Right lobe of liver (tissue), 6 donors: Measurements from ENCODE around the gene ABHD16B. TPM values are rescaled to one million over a fixed set of nuclear protein-coding genes. Genes with fewer than 3 reads are reported as not detected.
"Not testable (repeated sequence)": the region's sequence is repeated elsewhere in the genome, so short reads cannot be mapped to it uniquely, and the experiment has no call there.

Source experiments
- ATAC-seq, 4 donors: fragments of 200-7000 bp; cut with Tn5 transposase; one replicate each; pipeline ENCODE4 v1.9.1; 2020; ENCODE audit warnings: mild to moderate bottlenecking in 4 of 4, moderate library complexity in 4 of 4
- DNase-seq, 3 donors: peaks; one replicate each; pipeline ENCODE4 v3.0.0-alpha.2; 2020
- H3K27ac ChIP-seq, 3 donors: fragments of 200-600 bp; one replicate each; pipeline ENCODE4 v1.8.0; 2022
- H3K27me3 ChIP-seq, 2 donors: fragments of 200-600 bp; one replicate each; pipeline ENCODE4 v1.8.0; 2022
- H3K36me3 ChIP-seq, 4 donors: fragments of 200-600 bp; sonication (generic) in 1 of 4; one replicate each; pipeline versions ENCODE4 v1.5.1 to v1.8.0; 2017 to 2022; ENCODE audit warnings: control low read depth in 1 of 4
- H3K4me1 ChIP-seq, 4 donors: fragments of 200-600 bp; sonication (generic) in 1 of 4; one replicate each; pipeline versions ENCODE4 v1.5.1 to v1.8.0; 2017 to 2022; ENCODE audit warnings: control low read depth in 1 of 4
- H3K4me3 ChIP-seq, 3 donors: fragments of 200-600 bp; one replicate each; pipeline ENCODE4 v1.8.0; 2022
- H3K9me3 ChIP-seq, 4 donors: fragments of 200-600 bp; sonication (generic) in 1 of 4; one replicate each; pipeline versions ENCODE4 v1.5.1 to v1.8.0; 2017 to 2022; ENCODE audit warnings: control low read depth in 1 of 4
- POLR2A ChIP-seq: fragments of 450-650 bp; IDR thresholded peaks from one replicate; pipeline ENCODE4 v1.6.1; 2017; ENCODE audit warnings: antibody characterized with exemption, mild to moderate bottlenecking
- WGBS: methylation state at CpG from one replicate; pipeline ENCODE4 v1.1.6; 2018; ENCODE audit warnings: low coverage, low lambda C conversion rate; ENCODE audit not compliant: insufficient coverage; ENCODE audit errors: missing lambda C conversion rate; 5-methylcytosine and 5-hydroxymethylcytosine counted together
- intact Hi-C, 2 donors: fragments of 100-400 bp; cut with DNase I; formaldehyde crosslinking; loops; one replicate each; pipeline versions ENCODE4 v1.11.2 to v1.14.1; 2022
- total RNA-seq, 6 experiments: library from RNA; depleted of rRNA in 2 of 6; stranded (reverse); fragments of >200 nt in 2 of 6; fragmentation: NEBNext Ultra II Directional in 3 of 6; extraction: Animal tissue kit (Norgen Biotek cat#: 25700) in 3 of 6; gene quantifications; one replicate each; pipeline versions ENCODE4 v1.1.0 to v1.2.4, GENCODE V29; 2016 to 2023
- TF ChIP-seq, protein P1 (sequence below), 4 donors: fragments of 200-600 bp in 3 of 4; fragments of 450-650 bp in 1 of 4; IDR thresholded peaks; one replicate each; pipeline versions ENCODE4 v1.5.1 to v1.8.0; 2016 to 2022; ENCODE audit warnings: antibody characterized with exemption in 4 of 4, mild to moderate bottlenecking in 2 of 4
- donor health status: DM: no; HTN: yes; CAD: no.
- donor health status: DM: no; HTN: no; CAD: no.
- donor health status: DM: no; HTN: no; CAD: no.
- donor health status: DM: no; HTN: yes; CAD: no.
- donor health status: DM: no; HTN: yes; CAD: no.

The ABHD16B gene
- total RNA-seq, 6 experiments from 2014 or later = not detected

DNA sequence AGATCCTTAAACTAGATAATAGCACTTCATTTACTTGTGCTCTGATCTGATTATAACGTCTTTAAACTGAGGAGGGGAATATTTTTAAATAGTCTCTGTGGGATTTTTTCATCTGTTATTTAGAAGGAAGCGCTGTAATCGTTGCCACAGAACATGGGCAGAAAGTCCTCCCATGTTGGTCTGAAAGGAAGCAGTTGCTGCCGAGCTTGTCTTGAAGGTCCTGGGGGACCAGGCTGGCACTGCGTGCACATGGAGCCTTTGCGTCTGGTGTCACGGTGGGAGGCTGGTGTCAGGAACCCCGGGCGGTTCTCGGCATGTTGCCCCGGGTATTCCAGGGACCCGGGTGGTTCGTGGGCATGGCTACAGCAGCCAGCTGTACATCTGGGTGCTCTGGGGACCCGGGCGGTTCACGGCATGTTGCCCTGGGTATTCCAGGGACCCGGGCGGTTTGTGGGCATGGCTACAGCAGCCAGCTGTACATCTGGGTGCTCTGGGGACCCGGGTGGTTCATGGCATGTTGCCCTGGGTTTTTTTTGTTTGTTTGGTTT, 15.3 kb downstream of the ABHD16B start:
- no peak for ATAC-seq
- WGBS = 91% methylated on average over 19 of the region's 19 CpGs
- peaks cover 0 to 65% (median 18%) of the 10 kb centered on the region in 4 donors for H3K36me3 ChIP-seq

DNA sequence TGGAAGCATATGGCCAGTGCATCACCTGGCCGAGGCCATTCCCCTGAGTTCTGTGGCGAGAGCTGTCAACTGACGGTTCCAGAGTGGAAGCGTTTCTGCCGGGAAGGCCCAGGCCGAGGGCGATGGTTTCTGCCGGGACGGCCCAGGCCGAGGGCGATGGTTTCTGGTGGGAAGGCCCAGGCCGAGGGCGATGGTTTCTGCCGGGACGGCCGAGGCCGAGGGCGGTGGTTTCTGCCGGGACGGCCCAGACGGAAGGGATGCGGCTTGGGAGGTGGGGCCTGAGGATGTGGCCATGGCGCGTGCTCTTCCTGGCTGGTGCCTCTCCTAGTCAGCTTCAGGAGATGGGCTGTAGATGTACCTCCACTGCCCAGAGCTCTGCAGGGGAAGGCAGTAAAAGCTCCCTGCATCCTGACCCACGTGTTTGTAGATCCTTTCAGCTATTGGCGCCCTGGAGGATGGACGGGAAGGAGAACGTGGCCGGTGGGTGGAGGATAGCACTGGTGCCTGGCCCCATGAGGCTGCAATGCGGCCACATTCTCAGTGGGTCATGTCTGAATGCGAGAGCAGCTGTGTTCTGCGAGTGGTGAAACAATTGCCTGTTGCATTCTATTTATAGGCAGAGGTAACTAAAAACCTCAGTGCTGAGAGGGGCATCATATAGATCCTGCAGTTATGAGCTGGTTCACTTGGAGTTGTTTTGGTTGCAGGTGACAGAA, 16.6 kb downstream of the ABHD16B start:
- intact Hi-C loops = no loop called here
- Histone ChIP-seq H3K4me1 (no peaks in the 10 kb centered on the region), H3K9me3 (no peaks in the 10 kb centered on the region), H3K27ac (no peak overlapping the region), H3K4me3 (no peak overlapping the region), H3K27me3 (no peaks in the 10 kb centered on the region), H3K36me3 (peaks cover 2 to 56% (median 18%) of the 10 kb centered on the region in 4 donors)
- TF ChIP-seq POLR2A = no peak
- TF ChIP-seq, protein P1, sequence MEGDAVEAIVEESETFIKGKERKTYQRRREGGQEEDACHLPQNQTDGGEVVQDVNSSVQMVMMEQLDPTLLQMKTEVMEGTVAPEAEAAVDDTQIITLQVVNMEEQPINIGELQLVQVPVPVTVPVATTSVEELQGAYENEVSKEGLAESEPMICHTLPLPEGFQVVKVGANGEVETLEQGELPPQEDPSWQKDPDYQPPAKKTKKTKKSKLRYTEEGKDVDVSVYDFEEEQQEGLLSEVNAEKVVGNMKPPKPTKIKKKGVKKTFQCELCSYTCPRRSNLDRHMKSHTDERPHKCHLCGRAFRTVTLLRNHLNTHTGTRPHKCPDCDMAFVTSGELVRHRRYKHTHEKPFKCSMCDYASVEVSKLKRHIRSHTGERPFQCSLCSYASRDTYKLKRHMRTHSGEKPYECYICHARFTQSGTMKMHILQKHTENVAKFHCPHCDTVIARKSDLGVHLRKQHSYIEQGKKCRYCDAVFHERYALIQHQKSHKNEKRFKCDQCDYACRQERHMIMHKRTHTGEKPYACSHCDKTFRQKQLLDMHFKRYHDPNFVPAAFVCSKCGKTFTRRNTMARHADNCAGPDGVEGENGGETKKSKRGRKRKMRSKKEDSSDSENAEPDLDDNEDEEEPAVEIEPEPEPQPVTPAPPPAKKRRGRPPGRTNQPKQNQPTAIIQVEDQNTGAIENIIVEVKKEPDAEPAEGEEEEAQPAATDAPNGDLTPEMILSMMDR (IDR thresholded peaks at IDR 0.05) = no peak
- DNase-seq (no peak), ATAC-seq (peak; percentile 12 to 57 (median 40))
- WGBS = 89% methylated on average over 8 of the region's 32 CpGs

More for the DNA sequence above, 15.3 kb downstream of the ABHD16B start:
- Histone ChIP-seq H3K27me3 (no peaks in the 10 kb centered on the region), H3K27ac (no peak overlapping the region), H3K4me3 (no peak overlapping the region), H3K9me3 (no peaks in the 10 kb centered on the region), H3K4me1 (no peaks in the 10 kb centered on the region)
- TF ChIP-seq, protein P1 (IDR thresholded peaks at IDR 0.05) = no peak
- TF ChIP-seq POLR2A = no peak
- DNase-seq = no peak
- intact Hi-C loops = no loop called here

DNA sequence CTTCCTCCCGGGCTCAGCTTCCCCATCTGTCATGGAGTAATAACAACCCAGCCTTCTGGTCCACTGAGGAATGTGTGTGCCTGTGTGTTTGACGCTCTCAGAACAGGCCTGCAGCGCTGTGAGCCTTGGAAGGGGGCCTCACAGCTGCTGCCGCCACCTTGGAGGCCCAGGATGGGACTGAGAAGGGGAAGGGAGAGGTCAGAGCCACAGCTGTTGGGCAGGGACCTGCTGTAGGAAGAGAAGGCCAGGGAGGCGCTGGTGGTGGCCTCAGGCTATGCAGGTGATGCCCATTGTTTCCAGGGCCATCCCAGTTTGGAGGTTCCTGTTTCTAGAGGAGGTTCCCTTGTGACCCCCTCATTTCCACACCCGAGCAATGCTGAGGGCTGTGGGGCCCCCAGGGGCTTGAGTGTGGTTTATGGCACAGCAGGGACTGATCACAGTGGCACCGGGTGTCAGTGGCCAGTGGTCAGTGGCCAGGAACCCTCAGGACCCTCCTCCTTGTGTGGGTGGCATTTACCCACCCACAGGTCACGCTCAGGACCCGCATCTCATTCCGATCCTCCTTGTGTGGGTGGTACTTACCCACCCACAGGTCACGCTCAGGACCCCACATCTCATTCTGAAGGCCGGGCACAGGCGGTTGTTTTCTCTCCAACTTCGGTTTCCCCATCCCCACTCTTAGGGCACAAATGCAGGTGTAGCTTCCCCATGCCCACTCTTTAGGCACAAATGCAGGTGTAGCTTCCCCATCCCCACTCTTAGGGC, 17.8 kb downstream of the ABHD16B start:
- no peak overlapping the region for H3K27ac ChIP-seq
- H3K4me3 ChIP-seq = no peak overlapping the region
- WGBS = 93% methylated on average over 2 of the region's 14 CpGs
- intact Hi-C loops = no loop called here
- no peak for DNase-seq
- no peak for ATAC-seq
- TF ChIP-seq POLR2A = no peak
- TF ChIP-seq, protein P1 (IDR thresholded peaks at IDR 0.05) = no peak
- H3K4me1 ChIP-seq = peaks cover 0 to 1% (median 0%) of the 10 kb centered on the region in 4 donors
- peaks cover 4 to 55% (median 14%) of the 10 kb centered on the region in 4 donors for H3K36me3 ChIP-seq
- H3K9me3 ChIP-seq = no peaks in the 10 kb centered on the region
- H3K27me3 ChIP-seq = no peaks in the 10 kb centered on the region

DNA sequence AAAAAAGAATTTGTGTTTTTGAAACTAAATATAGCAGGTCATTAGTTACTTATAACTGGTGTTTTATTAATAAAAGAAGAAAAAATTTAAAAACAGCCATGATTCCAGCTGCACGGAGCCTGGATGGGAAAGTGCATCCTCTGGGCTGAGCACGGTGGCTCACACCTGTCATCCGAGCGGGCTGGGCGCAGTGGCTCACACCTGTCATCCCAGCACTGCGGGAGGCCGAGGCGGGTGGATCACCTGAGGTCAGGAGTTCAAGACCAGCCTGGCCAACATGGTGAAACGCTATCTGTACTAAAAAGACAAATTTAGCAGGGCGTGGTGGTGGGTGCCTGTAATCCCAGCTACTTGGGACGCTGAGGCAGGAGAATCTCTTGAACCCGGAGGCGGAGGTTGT, 19.6 kb downstream of the ABHD16B start:
- H3K9me3 ChIP-seq, ATAC-seq, H3K27me3 ChIP-seq, DNase-seq, H3K4me3 ChIP-seq, H3K27ac ChIP-seq, H3K4me1 ChIP-seq: not testable (repeated sequence)
- intact Hi-C loops = loop anchor here in 1 of 2 donors (10.0 kb wide), 1 partner anchor 54 kb away; no protein-coding TSS in a partner anchor
- H3K36me3 ChIP-seq = peaks cover 4 to 43% (median 6%) of the 10 kb centered on the region in 4 donors
- 84% methylated on average over 5 of the region's 13 CpGs for WGBS
